Myometrial cell (primary cell): ENCODE results near the gene CLPTM1L. TPM values are rescaled to one million over a fixed set of nuclear protein-coding genes. Genes with fewer than 3 reads are reported as not detected.

Source experiments
- total RNA-seq: library from RNA; depleted of rRNA; stranded (reverse); fragments of >200 nt; gene quantifications from 2 replicates; pipeline ENCODE4 v1.2.3, GENCODE V29; 2015

Gene CLPTM1L
- 99.6 and 157 TPM in 2 replicates for total RNA-seq

GRCh38 chr5:1344975-1345838, at the start of gene CLPTM1L:
Gene CLPTM1L, minus strand, starts transcription at chr5:1345099. Its CDS starts 258 bp downstream, at chr5:1344841.

GRCh38 chr5:1294835-1295649, 49.9 kb downstream of the CLPTM1L start, which contains the start of gene TERT:
Gene TERT, minus strand, starts transcription at chr5:1295068. Its CDS starts 79 bp downstream, at chr5:1294989.

Other genes with a start within 250 kb of the CLPTM1L start
- 5.8 and 8.6 TPM in 2 replicates for gene SLC12A7, start 233.0 kb downstream of the CLPTM1L start, total RNA-seq
- not detected in 2 replicates for gene SLC6A19, start 143.5 kb downstream of the CLPTM1L start, total RNA-seq
- not detected in 2 replicates for gene SLC6A18, start 119.7 kb downstream of the CLPTM1L start, total RNA-seq
- gene TERT, start 50.0 kb downstream of the CLPTM1L start, total RNA-seq = not detected in 2 replicates
- gene SLC6A3, start 100.3 kb upstream of the CLPTM1L start, total RNA-seq = not detected in 2 replicates
- gene LPCAT1, start 178.9 kb upstream of the CLPTM1L start, total RNA-seq = 50.9 and 66.9 TPM in 2 replicates